H1 (cell line): ENCODE measurements around the gene KRTAP12-3. TPM values are rescaled to one million over a fixed set of nuclear protein-coding genes. Genes with fewer than 3 reads are reported as not detected.

Experiments used
- SIN3A ChIP-seq, 2 experiments: IDR thresholded peaks in 1 of 2; conservative IDR thresholded peaks in 1 of 2; 2 replicates each; pipeline ENCODE4 v1.6.1; 2011 to 2012; ENCODE audit warnings: low read length in 2 of 2, improper control_type of control experiment in 1 of 2, low read depth in 1 of 2, mild to moderate bottlenecking in 1 of 2
- polyA plus RNA-seq, 7 experiments: library from polyadenylated mRNA; depleted of rRNA in 3 of 7; stranded (reverse) in 5 of 7; unstranded in 2 of 7; fragments of >200 nt in 5 of 7; fragments of 200-250 nt in 2 of 7; gene quantifications; 1 replicate in 5 of 7; 2 replicates in 1 of 7; 4 replicates in 1 of 7; pipeline versions ENCODE4 v1.2.1 to v1.2.3, GENCODE V29; 2011 to 2013; ENCODE audit warnings: missing spikeins in 2 of 7, mixed read lengths in 2 of 7
- total RNA-seq: library from RNA; stranded (reverse); fragmentation: NEBNext Ultra II Directional; extraction: Animal tissue kit (Norgen Biotek cat#: 25700); gene quantifications from 2 replicates; pipeline ENCODE4 v1.2.1, GENCODE V29; 2021

Gene KRTAP12-3
- total and polyA plus RNA-seq, 2 of the 8 experiments (the other 6 are each of a cell fraction or from before 2014, with no cell fraction given): not detected

DNA sequence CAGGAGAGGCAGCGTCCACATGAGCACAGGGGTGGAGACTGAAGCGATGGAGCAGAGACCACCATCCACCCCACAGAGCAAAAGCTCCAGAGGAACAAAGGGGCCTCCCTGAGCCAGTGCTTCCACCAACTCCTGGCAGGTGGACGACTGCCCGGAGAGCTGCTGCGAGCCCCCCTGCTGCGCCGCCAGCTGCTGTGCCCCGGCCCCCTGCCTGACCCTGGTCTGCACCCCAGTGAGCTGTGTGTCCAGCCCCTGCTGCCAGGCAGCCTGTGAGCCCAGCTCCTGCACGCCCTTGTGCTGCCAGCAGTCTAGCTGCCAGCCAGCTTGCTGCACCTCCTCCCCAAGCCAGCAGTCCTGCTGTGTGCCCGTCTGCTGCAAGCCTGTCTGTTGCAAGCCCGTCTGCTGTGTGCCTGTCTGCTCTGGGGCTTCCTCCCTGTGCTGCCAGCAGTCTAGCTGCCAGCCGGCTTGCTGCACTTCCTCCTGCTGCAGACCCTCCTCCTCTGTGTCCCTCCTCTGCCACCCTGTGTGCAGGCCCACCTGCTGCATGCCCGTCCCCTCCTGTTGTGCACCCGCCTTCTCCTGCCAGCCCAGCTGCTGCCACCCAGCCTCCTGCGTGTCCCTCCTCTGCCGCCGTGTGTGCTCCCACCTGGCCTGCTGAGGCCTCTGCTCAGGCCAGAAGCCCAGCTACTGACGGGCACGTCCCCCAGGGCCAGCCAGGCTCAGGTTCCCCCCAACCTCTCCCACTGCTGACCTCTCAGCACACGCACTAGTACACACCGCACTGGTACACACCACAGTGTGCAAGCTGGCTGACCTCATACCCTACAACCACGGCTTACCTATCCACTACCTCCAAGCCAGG lies 44.6 kb downstream of the KRTAP12-3 start (continued):
- no peak for TF ChIP-seq SIN3A (conservative IDR thresholded peaks at IDR 0.05 in 1 of 2, IDR thresholded peaks at IDR 0.05 in 1 of 2; ENCODE audit: low read depth in 1 of 2, low read length in 2 of 2)
- TF ChIP-seq, all 59 proteins: peak for 0
